ENCODE measurements around the gene TNFRSF14. TPM values are rescaled to one million over a fixed set of nuclear protein-coding genes. Genes with fewer than 3 reads are reported as not detected.
"Not testable (repeated sequence)": the region's sequence is repeated elsewhere in the genome, so short reads cannot be mapped to it uniquely, and the experiment has no call there.

TNFRSF14 gene
- polyA plus RNA-seq, 12 donors: 7.3 to 79.5 (median 11.0) TPM; not detected in 1

DNA sequence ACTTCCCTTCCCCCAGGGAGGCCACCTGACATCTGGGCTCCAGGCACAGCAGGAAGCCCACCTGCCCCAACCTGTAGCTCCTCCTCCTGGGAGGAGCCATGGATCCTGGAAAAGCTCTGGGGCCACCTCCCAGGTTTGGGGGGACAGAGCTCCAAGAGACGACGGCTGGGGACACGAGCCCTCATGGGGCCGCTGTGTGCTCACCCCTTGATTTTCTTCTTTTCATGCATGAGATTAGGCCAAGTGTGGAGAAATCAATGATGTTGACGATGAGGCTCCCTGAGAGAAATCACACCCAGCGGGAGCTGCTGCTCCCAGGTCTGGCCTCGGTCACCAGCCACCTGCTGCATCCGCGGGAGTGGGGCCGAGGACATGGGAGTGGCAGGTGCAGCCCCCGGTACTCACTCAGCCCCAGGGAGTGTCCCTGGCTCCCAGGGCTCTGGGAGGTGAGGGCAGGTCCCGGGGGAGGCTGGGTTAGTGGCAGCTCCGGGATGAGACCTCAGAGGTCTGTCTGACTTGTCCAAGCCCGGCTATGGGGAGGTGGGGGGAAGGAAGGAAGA lies 8.7 kb downstream of the TNFRSF14 start:
- no peak for DNase-seq

GRCh38 chr1:2566101-2567045 lies 10.2 kb downstream of the TNFRSF14 start:
- no peak for DNase-seq

- no peak for DNase-seq
These were observed 11.0 kb downstream of the TNFRSF14 start for GRCh38 chr1:2567083-2567679.

DNA sequence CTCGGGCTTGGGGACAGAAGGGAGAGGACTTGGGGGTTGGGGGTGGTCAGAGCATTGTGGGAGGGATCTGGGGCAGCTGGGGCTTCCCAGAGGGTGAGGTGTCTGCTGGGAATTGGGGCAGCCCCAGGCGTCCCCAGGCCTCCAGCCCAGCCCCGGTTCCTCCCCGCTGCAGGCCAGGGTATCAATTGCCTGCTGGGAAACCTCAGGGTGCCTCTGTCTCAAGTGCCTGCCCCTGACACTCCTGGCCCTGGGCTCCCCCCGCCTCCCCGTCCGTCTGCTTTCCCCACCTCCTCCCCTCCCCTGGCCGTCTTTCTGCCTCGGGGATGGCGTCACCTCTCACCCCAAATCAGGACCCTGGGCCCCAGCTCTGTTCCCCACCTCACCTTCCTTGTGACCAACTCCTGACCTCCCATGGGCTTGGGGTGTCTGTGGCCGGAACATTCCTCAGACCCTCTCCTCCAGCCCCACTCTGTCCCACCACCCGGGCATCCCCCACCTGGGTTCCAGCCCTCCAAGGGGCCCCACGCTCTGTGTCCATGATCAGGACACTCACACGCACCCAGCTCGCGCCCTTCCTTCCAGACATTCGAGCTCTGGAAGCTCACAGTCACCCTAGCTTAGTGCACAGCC lies 12.1 kb downstream of the TNFRSF14 start:
- DNase-seq: not testable (repeated sequence)

DNA sequence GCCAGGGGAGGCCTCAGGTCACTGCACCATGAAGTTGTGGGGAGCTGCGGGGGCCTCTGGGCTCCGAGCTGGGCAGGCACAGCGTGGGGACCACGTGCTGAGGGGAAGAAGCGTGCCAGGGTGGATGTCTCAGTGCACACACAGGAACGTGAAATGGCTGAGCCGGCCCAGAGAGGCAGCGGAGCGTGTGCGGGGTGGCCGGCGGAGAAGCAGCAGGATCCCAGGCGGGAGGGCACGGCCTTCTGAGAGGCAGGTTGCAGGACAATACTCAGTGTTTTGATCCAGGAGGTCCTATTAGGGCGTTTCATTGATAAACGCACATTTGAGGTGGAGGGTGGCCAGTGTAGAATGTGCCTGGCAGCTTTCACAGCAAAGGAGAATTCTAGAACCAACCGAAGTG lies 12.9 kb downstream of the TNFRSF14 start:
- DNase-seq: no peak

- not testable (repeated sequence) for DNase-seq
These were observed 13.5 kb downstream of the TNFRSF14 start for GRCh38 chr1:2569703-2570102.

DNA sequence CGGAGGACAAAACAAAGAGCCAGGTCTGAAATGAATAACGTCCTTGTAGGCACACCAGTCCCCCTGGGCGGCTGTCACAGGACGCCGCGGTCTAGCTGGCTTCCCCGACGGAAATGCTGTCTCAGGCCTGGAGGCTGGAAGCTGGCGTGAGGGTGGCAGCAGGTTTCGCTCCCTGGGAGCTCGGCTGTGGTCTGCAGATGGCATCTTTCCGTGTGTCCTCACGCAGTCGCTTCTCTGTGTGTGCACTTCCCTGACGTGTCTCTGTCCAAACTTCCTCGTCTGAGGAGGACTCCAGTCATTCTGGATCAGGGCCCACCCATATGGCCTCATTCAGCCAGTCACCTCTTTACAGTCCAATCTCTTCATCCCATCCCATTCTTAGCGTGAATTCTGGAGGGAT lies 14.2 kb downstream of the TNFRSF14 start:
- no peak for DNase-seq

DNA sequence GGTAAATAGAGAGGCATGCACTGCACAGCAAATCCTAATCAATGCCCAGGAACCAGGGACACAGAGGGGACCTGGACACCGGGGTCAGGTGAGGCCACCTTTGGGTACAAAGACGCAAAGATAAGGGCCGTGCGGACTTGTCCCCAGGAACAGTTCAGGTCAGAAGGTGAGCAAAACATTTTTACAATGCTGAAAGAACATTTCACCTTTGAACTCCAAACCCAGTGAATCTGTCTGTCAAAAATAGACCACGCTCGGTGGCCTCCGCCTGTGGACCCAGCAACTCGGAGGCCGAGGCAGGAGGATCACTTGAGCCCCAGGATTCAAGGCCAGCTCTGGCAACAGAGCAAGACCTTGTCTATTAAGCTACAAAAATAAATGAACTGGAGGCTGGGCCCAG lies 15.2 kb downstream of the TNFRSF14 start:
- no peak for DNase-seq

GRCh38 chr1:2573250-2573920 lies 17.2 kb downstream of the TNFRSF14 start:
- no peak for DNase-seq

DNA sequence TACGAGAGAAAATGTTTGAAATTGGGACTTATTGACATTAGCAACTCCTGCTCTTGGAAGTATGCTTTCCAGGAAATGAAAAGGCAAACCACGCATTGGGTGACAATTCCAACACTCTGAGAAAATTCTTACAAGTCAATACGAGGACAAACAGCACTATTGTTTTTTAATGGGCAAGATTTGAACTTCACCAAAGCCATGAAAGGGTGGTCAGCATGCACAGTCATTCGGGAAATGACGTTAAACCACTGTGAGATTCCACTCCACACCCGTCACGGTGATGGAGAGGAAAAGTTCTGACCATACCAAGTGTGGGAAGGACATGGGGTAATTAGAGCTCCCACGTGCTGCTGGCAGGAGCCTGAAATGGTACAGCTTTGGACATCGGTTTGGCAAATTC lies 18.2 kb downstream of the TNFRSF14 start:
- DNase-seq: no peak

- no peak for DNase-seq
These were observed 19.9 kb downstream of the TNFRSF14 start for GRCh38 chr1:2575801-2576663.

- not testable (repeated sequence) for DNase-seq
These were observed 21.4 kb downstream of the TNFRSF14 start for GRCh38 chr1:2577565-2578075.

GRCh38 chr1:2578758-2579118 lies 22.6 kb downstream of the TNFRSF14 start:
- no peak for DNase-seq

GRCh38 chr1:2580691-2581090 lies 24.5 kb downstream of the TNFRSF14 start:
- no peak for DNase-seq

DNA sequence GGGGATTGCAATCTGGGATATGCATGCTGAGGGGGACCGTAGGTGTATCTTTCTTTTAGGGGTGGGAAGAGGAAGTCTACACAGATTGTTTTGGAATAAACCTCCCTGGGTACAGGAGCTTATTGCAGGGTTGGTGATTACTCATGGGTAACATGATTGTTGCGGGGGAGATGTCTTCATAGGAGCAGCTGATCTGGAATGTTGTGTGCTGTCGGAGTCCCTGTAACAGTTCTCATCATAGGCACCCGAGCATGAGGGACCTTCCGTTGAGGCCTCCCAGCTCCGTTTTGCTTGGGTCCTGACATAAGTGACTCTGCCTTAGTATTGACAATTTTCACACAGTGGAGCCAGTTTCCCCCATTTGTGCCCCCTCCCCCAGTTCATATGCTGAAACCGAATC lies 26.2 kb downstream of the TNFRSF14 start:
- no peak for DNase-seq

DNA sequence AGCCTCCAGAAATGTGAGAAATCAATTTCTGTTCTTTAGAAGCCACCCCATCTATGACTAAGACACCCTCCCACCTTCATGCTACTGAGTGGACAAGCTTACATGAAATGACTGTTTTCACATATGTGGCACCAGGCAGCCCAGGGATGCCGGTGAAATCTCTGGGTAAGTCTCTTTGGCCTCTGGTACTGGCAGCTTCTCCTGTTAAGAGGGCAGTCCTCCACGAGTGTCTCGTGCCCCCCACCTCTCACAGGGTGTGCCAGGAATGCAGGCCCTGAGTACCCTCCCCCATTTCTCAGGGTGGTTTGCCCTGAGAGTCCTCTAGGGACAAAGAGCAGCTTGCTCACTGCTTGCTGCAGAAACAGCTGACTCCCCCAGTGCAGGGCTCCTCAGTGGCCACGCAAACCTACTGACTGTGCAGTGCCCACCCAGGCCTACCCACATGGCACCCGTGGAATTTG lies 27.2 kb downstream of the TNFRSF14 start:
- no peak for DNase-seq

DNA sequence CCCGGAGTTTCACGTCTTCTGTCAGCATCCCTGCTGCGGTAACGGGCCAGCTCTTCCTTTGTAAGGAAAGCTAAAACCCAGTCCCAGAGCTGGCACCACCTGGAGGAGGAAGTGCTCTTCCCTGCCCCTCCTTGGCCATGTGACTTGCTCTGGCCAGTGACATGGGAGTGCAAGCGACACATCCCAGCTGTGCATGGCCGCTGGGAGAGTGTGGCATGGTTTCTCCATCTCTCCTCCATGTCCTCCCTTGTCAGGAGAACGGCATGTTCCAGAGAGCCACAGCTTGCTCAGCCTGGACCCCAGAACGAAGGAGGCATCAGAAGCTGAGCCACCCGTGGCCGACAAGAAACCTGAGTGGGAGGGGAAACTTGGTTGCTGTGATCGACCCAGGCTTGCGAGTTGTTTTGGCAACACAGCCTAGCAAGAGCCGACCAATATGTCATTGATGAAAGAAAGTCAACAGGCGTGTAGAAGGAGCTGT lies 27.7 kb downstream of the TNFRSF14 start:
- no peak for DNase-seq

DNA sequence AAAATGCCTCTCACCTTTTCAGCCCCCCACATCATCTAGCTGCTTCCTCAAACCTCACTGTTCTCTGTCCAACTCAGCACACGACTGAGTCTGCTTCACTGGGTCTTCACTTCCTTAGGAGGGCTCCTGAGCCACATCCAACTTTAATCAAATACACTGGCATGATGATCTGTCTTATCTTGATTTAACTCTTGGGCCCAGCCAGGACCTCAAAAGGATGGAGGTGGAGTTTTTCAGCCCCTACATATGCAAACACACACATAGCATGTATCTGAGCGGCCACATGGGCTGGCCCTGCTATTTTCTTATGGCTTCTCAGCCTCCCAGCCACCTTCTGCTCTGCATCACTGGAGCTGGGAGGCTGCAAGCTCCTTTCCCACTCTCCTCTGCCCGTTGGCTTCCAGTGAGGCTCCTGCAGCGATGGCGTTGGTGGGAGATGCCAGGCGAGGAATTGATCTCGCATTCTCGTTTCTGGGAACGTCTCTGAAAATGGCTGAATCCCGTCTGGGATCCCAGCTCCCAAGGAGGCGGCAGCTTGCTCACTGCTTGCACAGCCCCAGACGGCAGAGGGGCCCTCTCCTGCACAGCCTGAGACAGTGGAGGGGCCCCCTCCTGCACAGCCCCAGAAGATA lies 28.6 kb downstream of the TNFRSF14 start:
- no peak for DNase-seq

GRCh38 chr1:2585318-2586092 lies 29.3 kb downstream of the TNFRSF14 start:
- DNase-seq: peak; percentile 49
